NCI-H2081 treated with DMSO at 0.1 percent for 48 hours (cell line): ENCODE measurements around the gene MDM1.
A peak's percentile ranks its signal among the peaks of the same experiment; 100 is the strongest.

Experiments used
- DNase-seq: peaks from one replicate; lab custom pipeline; 2025; lab: John Stamatoyannopoulos, UW

Gene MDM1

DNA sequence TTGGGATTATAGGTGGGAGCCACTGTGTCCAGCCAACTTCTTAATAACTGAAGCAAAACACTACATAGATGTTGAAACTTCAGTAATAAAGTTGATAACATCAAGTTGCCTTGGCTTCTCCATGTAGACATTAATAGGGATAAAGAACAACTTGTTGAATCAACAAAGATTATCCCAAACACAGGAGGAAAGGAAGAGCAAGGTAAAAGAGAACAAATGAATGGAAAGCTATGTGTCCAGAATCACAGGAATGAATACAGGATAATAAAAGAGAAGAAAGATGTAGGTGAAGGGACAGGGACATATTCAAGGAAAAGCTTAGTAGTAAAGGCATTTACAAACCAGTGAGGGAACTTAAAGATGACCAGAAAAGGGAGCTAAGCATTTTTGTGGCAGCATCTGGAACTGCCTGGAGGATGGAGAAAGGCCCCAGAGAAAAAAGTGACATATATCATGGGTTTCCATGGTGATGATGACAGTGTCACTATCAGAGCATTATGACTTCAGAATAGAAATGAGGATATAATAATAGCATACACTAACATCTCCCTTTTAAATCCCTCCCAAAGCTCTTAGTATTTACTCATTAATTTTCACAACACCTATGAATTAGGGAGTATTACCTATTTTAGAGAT is 24.0 kb upstream of the MDM1 start:
- DNase-seq, result no peak

DNA sequence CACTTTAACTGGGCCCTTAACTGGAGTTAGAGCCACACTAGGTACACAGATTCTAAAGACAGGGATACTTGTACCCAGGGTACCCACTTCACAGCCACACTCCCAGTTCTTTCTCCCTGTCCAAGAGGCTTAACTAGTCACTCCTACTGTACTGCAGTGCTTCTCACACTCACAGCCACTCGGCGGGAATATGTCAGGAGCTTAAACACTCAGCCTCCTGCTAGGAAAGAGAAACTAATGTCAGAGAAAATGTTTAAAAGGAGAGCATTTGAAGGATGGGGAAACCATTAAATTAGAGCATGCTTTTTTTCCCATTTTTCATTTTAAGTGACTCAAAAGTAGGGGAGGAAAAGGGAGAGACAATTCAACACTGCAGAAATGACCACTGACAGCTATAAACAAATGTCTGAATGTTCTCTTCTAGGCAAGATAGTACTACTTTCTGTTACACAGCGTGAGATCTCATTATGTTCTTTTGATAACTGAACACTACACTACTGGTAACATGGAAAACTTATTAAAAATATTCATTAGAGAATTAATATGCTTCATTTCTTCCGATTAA is 22.9 kb upstream of the MDM1 start:
- no peak for DNase-seq

DNA sequence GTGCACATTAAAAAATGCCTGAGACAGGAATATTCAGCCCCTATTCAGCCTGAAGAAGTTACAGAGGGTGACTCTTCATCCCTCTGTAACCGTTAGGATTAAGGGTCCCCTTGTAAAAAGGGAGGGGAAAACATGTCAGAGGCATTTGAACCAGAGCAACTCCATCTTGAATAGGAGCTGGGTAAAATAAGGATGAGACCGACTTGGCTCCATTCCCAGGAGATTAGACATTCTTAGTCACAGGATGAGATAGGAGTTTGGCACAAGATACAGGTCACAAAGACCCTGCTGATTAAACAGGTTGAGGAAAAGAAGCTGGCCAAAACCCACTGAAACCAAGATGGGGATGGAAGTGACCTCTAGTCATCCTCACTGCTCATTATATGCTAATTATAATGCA is 19.9 kb upstream of the MDM1 start:
- DNase-seq, result no peak

DNA sequence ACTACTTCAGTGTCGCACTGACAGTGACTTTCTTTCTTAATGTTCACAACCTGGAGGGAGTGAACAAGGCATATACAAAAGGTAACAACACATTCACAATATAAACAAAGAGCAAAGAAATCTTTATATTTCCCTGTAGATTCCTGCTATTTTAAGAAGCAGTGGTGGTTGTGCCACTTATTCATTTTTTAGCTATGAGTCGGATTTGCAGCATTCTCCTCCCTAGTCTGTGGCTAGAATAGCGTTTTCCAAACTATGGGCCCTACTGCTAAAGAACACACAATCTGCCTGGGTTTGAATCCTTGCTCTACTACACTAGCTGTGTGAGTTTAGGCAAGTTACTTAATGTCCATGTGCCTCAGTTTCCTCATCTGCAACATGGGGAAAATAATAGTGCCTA is 18.6 kb upstream of the MDM1 start:
- no peak for DNase-seq

DNA sequence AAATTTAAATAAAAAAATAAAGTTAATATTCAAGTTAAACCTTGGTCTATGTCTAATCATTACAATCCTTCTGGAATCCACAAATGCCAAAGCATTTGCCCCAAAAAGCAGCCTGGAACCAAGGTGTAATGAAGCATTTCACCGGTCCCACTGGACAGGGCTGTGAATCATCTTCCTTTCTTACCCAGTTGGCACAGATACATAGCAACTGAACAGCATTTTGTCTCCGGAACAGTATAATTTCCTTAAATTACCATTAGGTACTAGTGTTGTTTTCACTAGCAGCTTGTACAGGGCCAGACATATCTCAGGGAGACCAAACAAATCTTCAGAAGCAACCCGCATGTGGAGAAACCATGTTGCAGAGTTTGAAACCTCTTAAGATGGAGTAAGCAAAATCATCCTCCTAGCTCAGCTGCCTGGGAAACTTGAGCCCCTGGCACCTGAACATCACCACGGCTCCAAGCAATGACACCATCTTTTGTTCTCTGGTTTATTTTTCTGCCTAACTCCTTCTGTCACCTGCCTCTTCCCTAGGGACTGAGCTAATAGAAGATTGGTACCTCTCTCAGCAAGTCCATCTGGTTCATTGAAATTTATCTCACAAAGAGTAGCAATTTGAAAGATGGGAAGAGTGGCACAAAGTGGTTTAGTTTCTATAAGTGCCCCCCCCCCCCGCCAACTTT is 17.9 kb upstream of the MDM1 start:
- DNase-seq, result peak; percentile 82

DNA sequence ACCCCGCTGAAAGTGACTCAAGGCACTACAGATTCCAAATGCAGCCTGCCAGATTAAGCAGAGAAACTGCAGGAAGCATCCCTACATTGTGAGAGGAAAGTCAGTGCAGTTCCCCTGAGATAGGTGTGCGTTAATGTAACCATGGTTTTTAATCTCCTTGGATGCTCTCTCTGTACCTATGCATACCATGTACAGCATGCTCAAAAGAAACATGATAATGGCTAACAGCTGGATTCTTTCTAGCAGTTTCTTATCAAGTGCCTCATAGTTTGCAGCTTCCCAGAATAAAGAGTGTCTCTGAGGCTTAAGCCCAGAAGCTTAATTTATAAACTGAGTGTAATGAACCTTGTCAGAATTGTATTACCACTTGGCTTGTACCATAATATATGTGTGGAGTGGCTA is 17.1 kb upstream of the MDM1 start:
- no peak for DNase-seq

DNA sequence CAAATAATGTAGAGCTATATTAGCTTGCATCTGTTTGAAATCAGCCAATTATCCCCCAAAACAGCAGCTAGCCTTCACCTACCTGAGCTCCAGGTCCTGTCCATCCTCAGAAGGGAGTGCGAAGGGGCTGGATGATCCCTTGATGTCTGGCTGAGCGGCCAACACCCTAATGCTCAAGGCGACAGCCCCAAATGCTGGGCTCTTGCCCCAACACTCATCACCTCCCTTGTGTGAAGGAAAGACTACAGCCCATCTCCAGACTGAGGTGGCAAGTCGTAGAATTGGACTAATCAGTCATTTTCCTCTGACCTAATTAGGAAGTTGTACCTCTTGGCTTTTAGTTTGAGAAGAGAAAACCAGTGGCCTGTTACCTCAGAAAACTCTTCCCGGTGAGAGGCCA is 16.3 kb upstream of the MDM1 start:
- DNase-seq, result no peak

DNA sequence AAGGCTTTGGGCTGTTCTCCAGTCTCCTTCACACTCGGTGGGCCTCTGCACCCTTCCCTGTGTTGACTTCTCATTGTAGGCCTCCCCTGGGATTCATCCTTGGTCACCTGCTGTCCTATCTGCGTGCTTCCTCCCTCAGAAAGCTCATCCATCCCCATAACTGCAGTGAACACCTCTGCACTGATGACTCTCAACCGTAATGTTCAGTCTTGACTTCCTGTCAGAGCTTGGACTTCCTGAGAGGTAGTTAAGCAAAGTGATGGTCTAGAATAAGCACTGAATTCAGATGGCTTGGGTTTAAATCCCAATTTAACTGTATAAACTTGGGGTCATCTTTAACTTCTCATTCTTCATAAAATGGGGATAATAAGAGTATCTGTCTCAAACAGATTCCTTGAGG is 13.6 kb upstream of the MDM1 start:
- DNase-seq, result no peak

DNA sequence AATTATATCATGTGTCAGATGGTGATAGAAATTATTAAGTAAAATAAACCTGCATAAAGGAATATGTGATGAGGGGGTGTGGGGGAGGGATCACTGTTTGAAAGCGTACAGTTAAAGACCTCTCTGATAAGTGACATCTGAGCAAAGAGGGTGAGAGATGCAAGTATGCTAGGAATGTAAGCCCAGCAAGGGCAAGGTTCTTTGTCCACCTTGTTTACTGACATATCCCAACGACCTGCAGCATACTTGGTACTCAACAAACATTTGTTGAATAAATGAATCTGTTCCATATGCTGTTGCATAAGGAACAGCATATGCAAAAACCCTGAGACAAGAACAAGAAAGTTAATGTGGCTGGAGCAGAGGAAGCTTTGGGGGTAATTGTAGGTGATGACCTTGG is 12.0 kb upstream of the MDM1 start:
- no peak for DNase-seq

DNA sequence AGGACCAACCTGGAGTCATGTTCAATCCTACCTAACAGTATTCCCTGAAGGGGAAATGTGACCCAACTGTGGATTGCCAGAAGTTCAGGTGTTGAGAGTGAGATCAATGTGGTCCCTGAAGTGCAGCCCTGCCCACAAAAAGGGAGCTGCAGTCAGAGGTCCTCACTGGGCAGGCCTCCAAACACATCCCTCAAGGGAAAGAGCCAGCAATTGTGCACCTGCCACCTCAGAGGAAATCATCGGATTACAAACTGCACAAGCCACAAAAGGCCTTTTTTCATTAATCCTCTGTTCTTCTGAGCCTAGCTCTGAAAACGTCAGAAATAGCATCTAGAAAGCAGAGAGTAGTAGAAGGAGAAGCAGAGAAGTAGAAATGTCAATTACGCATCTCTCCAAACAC is 10.8 kb upstream of the MDM1 start:
- DNase-seq, result no peak

DNA sequence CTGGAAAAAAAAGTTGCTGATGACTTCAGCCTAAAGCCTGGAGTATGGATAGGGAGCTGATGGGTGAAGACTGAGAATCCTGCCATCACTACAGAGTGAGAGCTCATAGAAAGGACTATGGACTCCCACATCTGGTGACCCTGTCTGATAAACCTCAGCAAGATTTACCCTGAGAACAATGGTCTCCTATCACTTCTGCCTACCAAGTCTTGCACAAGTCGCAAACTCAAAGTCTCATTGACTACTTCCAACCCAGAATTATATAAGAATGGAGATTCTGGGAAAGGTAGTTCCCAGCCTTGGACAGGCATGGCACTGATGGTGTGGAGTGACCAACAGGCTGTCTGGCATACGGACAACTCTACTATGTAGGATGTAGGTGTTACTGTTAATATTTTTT is 9.7 kb upstream of the MDM1 start:
- no peak for DNase-seq

DNA sequence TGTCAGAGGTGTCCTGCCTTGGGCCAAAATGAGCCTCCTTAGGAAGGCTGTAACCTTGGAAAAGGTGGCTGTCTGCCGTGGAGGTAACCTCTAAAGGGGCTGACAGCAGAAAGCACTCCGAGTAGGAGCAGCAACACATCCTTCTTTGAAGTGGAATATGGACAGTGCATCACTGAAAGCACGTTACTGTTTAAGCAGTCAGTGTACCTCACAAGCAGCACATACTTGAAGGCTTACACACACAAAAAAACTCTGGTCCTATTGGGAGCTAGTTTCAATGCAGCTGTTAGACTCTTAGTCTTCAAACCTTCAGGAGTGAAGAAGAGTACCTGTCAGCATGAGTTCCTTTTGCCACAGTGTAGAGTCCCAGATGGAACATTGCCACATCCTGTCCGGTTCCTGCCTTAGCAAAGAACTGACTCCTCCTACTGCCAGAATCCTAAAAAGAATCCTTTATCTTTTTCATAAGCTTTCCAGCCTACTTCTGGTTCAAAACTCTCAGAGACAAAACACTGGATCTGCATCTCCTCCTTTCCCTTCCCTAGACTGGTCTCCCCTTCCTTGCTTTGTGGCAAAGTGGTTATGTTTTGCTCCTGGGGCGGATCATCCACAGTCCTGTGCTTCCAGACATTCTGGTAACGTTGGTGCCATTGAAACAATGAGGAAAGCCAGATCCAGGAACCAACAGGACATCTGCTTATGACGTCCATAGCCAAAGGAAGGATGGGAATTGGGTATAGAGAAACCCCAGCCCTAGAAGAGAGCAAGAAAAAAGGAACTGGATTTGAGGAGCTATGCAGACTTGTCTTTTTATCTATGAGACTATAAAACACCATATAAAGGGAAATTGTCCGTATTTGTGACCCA is 8.5 kb upstream of the MDM1 start:
- no peak for DNase-seq

DNA sequence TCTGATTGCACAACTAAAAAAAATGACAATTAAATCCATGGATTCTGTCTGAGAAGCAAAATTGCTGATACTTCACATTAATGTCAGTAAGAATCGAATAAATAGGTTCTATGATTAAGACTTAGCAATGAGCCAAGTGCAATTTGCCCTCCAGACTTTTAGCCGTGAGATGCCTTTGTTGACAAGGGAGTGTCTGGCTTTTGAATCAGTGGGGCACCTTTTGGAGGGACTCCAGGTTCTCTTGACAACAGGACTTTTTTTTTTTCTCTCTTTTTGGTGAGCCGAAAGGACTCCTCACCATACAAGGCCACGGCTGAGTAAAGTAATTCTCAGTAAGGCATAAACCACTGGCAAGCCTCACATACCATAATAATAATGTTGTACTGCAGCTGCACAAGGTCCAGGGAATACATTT is 4.7 kb upstream of the MDM1 start:
- peak; percentile 85 for DNase-seq

DNA sequence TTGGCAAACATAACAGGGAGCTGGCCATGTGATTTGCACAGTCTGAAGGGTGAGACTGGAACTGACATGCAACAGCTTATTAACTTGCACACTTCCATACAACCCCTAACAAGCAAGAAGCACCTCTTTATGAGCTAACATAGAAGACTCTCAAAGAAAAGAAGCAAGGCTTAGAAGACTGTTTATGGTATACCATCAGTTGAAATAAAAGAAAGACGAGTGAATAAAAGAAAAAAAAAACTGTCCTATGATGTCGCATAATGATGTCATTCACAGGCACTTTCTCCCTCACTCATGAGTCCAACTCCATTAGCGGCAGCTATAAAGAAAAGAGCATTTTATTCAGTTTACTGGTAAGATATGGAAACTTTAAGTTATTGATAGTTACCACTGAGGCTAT is 3.3 kb upstream of the MDM1 start:
- DNase-seq, result no peak

DNA sequence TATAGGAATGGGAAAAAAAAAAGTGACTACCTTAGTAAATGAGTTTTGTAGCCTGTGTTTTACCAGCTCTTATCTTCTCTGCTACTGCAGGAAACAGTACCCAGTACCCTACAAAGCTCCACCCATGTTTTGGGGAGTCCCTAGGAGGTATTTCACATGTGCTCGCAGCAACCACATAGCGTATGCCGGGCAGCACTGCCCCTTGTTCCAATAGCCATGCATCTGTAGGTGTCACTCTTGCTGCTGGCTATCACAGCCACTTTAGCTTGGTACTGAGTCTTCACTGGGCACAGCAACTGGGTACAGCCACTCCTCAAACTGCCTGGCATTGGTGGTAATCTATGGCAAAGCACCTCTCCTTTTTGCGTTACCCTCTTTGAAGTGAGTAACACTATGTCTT is 2.0 kb upstream of the MDM1 start:
- no peak for DNase-seq

DNA sequence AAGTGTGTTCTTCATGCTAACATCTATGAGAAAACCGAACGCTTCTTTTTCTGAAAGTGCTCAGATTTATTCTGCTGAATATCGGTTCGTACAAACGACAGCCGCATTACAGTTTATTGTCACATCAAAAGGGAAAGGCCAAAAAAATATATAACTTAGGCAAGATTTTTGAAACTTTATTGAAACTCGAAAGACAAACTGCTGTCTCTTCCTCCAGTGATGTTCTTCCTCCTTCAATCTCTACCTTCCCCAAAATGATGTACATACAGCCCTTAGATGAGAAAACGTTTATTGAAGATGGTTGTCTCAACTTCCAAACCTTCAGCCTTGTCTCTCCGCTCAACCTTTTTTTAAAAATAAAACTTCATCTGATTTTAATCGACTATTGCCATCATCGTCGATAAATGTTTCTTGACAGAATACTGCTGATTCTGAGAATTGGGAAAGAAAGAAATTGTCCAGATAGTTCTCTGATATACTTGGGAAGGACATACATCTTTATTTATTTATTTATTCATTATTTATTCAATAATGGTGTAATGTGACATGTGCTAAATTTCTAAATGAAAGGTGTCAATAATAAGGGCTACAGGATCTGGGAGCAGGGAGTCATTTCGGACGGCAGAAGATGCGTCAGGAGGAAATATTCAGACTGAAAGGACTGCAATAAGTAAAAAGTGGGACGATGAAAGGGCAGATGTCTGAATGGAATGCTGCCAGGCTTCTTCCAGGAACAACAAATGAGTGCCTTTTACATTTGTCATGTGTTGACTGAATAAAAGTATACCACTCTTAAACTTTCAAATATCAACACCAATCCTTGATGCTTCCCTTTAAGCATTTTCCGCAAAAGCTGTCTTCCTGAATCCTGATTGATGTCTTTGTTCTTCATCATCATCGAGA is 817 bp upstream of the MDM1 start:
- DNase-seq, result no peak

DNA sequence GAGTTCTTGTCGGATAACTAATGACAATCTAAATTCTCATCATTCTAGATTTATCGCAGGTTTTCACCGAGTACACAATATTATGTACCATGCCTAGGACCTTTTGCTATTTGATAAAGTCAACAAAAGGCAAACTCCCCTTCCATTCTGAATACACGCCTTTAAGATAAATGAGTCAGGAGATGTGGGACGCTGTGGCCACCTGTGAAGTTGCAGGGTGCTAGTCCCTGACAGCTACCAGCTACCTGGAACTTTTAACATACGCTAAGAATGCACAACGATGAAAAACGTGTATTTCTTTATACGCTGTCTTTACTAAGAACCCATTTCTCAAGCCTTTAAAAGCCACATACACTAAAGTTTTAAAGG is 678 bp downstream of the MDM1 start:
- no peak for DNase-seq

DNA sequence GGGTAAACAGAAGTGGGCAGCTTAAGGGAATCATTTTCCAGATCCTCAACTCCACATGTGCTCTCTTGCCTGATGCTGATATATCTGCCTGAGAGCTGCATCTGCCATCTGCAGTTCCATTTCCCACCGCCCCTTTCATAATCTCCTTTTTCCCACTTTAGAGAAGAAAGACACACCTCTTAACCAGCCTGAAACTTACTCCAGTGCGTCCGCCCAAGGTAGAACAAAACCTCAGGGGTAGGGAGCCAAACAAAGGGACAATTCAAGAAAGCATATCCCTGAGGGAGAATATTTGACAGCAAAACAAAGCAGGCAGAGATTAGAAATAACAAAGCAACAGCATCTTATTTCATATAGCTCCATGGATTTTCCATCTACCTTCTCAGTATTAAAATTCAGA is 4.3 kb downstream of the MDM1 start:
- DNase-seq, result no peak

DNA sequence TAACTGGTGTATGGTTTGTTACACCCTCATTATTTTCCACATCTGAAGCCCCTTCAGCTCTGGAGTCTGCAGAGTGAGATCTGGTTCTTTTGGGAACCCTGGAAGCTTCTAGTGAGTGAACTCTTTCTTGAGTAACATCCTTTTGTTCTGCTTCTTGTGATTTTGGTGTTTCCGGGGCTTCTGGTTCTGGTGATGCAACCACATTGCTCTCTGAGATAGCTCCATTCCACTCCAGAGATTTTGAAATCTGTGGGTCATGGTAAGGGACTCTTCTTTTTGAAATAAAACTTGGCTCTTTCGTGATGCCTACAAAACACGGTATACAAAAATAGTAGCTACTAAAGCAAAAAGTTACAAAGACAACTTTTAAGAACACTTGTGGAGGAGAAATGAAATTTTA is 5.4 kb downstream of the MDM1 start:
- DNase-seq, result no peak

DNA sequence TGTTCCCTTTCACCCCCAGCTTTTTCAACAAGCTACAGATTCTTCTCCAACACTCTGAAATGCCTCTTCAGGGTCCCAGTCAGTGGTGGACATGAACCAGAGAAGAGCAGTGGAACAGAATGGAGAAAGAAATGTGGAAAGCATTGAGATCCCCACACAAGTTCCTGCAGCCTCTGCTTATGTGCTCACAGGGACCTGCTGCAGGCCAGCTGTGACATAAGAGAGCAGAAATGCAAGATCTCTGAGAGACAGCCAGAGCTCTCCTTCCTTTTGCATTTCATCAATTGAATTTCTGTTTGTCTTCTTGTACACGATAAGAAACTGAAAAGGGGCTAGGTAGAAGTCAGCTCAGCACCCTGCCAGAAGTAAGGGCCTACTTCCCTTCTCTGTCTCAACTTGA is 6.2 kb downstream of the MDM1 start:
- no peak for DNase-seq

DNA sequence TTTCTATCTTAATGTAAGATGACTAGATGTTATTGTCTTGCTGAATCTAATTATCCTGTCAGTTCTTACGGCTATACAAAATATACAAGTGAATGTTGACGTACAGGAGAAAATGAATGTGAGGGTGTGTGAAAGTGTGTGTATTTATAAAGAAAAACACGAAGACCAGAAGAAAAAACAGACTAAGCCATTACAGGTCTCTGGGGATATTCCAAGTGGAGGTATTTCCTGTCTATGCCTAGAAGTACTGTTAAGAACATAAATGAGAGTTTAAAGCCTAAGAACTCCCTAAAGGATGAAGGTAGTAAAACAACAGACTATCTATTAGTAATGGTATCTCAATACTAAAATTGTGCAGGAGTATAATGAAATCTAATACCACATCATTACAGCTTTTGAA is 7.6 kb downstream of the MDM1 start:
- DNase-seq, result no peak

DNA sequence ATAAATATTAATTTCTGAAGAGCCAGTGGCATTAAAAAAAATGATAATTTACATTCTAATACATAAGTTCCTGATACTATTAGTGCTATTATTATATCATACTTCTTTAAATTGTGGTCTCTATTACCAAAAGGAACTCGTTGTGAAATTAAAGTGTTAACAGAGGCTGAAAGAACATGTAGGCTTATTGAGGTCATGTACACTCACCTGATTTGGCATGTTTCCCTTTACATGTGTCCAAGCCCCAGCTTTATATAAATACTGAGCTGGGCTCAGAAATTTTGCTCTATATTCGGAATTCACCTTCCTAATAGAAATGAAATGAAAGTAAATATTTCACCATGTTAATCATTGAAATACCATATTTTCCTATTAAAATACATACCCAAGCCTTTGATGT is 11.0 kb downstream of the MDM1 start:
- DNase-seq, result no peak
